ENCODE results near the gene SAMD4B.

GRCh38 chr19:39380521-39381502 is 38.6 kb downstream of the SAMD4B start:
- TF ChIP-seq CTCF (conservative IDR thresholded peaks at IDR 0.05; ENCODE audit: low read length), result no peak
- TF ChIP-seq EZH2phosphoT487 (IDR thresholded peaks at IDR 0.05; ENCODE audit: borderline replicate concordance, low read depth, low read length), result no peak
